HG03175 (cell line): Measurements from ENCODE around the gene LY86.

ENCODE experiments used
- ATAC-seq: cut with Tn5 transposase; IDR thresholded peaks from one replicate; pipeline ENCODE4 v1.9.1; 2021; ENCODE audit warnings: mild to moderate bottlenecking, moderate library complexity; ENCODE audit not compliant: unreplicated experiment

The LY86 gene

GRCh38 chr6:6569811-6570164 is 18.7 kb upstream of the LY86 start:
- no peak for ATAC-seq

GRCh38 chr6:6570929-6571671 is 17.4 kb upstream of the LY86 start:
- no peak for ATAC-seq

GRCh38 chr6:6575143-6575542 is 13.4 kb upstream of the LY86 start:
- no peak for ATAC-seq

- no peak for ATAC-seq
These were observed 10.8 kb upstream of the LY86 start for GRCh38 chr6:6577735-6578134.

GRCh38 chr6:6579281-6579680 is 9.2 kb upstream of the LY86 start:
- ATAC-seq, result no peak

GRCh38 chr6:6580225-6580856 is 8.2 kb upstream of the LY86 start:
- ATAC-seq, result no peak

GRCh38 chr6:6581054-6581453 is 7.5 kb upstream of the LY86 start:
- no peak for ATAC-seq

- no peak for ATAC-seq
These were observed 6.4 kb upstream of the LY86 start for GRCh38 chr6:6582131-6582530.

- no peak for ATAC-seq
These were observed 4.7 kb upstream of the LY86 start for GRCh38 chr6:6583836-6584235.

- ATAC-seq, result no peak
These were observed 4.1 kb upstream of the LY86 start for GRCh38 chr6:6584310-6585002.

GRCh38 chr6:6585003-6585311 is 3.6 kb upstream of the LY86 start:
- ATAC-seq, result no peak

- ATAC-seq, result no peak
These were observed 2.4 kb upstream of the LY86 start for GRCh38 chr6:6586167-6586566.

GRCh38 chr6:6586671-6587526 is 1.6 kb upstream of the LY86 start:
- ATAC-seq, result peak; percentile 50

- ATAC-seq, result no peak
These were observed 840 bp upstream of the LY86 start for GRCh38 chr6:6587696-6588063.

- peak; percentile 15 for ATAC-seq
These were observed 597 bp downstream of the LY86 start for GRCh38 chr6:6588924-6589709.

GRCh38 chr6:6590530-6590929 is 2.0 kb downstream of the LY86 start:
- no peak for ATAC-seq

GRCh38 chr6:6591778-6592465 is 3.4 kb downstream of the LY86 start:
- ATAC-seq, result peak; percentile 30

GRCh38 chr6:6592826-6593475 is 4.4 kb downstream of the LY86 start:
- ATAC-seq, result no peak

- ATAC-seq, result no peak
These were observed 5.4 kb downstream of the LY86 start for GRCh38 chr6:6593867-6594468.
